ENCODE data around the gene BMP7. TPM values are rescaled to one million over a fixed set of nuclear protein-coding genes. Genes with fewer than 3 reads are reported as not detected.

Gene BMP7
- total and polyA plus RNA-seq, 2 of the 13 experiments (the other 11 are each of a cell fraction or from before 2014, with no cell fraction given): not detected

DNA sequence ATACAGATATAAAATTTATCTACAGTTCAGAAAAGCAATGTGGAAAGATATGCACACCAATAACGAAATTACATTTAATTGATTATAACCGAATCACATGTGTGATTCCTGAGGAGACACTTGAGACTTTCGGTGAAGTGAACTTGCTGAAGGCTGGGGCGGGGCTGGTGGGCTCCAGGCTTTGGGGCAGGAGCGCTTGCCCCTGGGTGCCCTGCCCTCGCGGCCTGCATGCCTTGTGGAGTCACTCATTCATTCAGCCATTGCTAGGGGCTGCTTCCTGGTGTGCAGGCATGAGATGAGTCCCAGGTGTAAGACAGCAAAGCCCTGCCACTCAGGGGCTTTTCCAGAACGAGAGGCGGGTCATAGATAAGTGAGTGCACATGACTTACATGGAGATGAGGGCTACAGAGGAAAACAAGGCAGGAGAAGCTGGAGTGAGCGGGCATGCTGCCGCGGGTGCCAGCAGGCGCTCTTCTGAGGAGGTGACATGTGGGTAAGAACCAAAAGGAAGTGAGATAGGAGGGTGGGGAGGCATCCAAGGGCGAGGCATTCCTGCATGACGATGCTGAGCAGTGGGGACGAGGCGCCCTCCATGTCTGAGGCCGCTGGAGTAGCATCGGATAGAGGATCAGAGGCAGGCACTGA is 88.7 kb downstream of the BMP7 start:
- H3K4me1 ChIP-seq (ENCODE audit: insufficient read depth, low read length): no peaks in the 10 kb centered on the region
- ChIA-PET CTCF (ENCODE audit: low intra/inter-chr PET ratio, low total read pairs) (no interaction called here), POLR2A (no interaction called here)
- DNase-seq (ENCODE audit: low spot score) (no peak), FAIRE-seq (no peak), ATAC-seq (no peak)
- H3K4me2 ChIP-seq (ENCODE audit: low read depth, low read length): no peak overlapping the region
- no peak overlapping the region for H3K27ac ChIP-seq (ENCODE audit: extremely low read length, insufficient read depth, low read length)
- H4K20me1 ChIP-seq (ENCODE audit: insufficient read depth, low read length): 0 out of 2 replicates have a peak, but pooled peaks cover 2% of the 10 kb centered on the region
- intact Hi-C loops (cut with micrococcal nuclease; ENCODE audit: unreplicated experiment) (no loop called here), in situ Hi-C loops (cut with HindIII; ENCODE audit: extremely low pct_ligation_motif_present, low pct_unique_long_range_greater_than_20kb) (no loop called here)
- H3K27me3 ChIP-seq (ENCODE audit: control insufficient read depth in 1 of 2, insufficient read depth in 2 of 2, low read length in 2 of 2): peaks cover 15 to 53% of the 10 kb centered on the region in 2 experiments; a peak in 4 of 5 replicates
- 47% methylated on average over 19 of the region's 19 CpGs for WGBS (ENCODE audit: low lambda C conversion rate)
- H3K4me3 ChIP-seq (replicated peaks in 1 of 3; ENCODE audit: insufficient read depth in 1 of 3, low read depth in 2 of 3, low read length in 3 of 3): no peak overlapping the region
- H3K79me2 ChIP-seq (ENCODE audit: insufficient read depth, low read length): no peaks in the 10 kb centered on the region
- H2AFZ ChIP-seq (ENCODE audit: low read length): no peak overlapping the region
- TF ChIP-seq ETV6 (CRISPR knock-in tag; conservative IDR thresholded peaks at IDR 0.05): no peak
- no peak for TF ChIP-seq HOXA7 (CRISPR knock-in tag; IDR thresholded peaks at IDR 0.05)
- TF ChIP-seq, protein P1, sequence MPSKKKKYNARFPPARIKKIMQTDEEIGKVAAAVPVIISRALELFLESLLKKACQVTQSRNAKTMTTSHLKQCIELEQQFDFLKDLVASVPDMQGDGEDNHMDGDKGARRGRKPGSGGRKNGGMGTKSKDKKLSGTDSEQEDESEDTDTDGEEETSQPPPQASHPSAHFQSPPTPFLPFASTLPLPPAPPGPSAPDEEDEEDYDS (CRISPR knock-in tag; IDR thresholded peaks at IDR 0.05): no peak
- no peaks in the 10 kb centered on the region for H3K9me3 ChIP-seq (ENCODE audit: low read length)
- H3K9ac ChIP-seq (ENCODE audit: insufficient read depth, low read depth, low read length): no peak overlapping the region
- no TSS peak for BruUV-seq (replicated peaks)
- H3K36me3 ChIP-seq (replicated peaks in 1 of 2; ENCODE audit: control insufficient read depth in 1 of 2, insufficient read depth in 2 of 2, low read length in 2 of 2): no peaks in the 10 kb centered on the region

- WGBS (ENCODE audit: low lambda C conversion rate): 14% methylated on average over 2 of the region's 2 CpGs
- Histone ChIP-seq H3K27me3 (ENCODE audit: control insufficient read depth in 1 of 2, insufficient read depth in 2 of 2, low read length in 2 of 2) (peaks cover 13 to 45% of the 10 kb centered on the region in 2 experiments; a peak in 4 of 5 replicates), H3K9ac (ENCODE audit: insufficient read depth, low read depth, low read length) (no peak overlapping the region), H2AFZ (ENCODE audit: low read length) (no peak overlapping the region), H3K4me3 (replicated peaks in 1 of 3; ENCODE audit: insufficient read depth in 1 of 3, low read depth in 2 of 3, low read length in 3 of 3) (no peak overlapping the region), H3K9me3 (ENCODE audit: low read length) (no peaks in the 10 kb centered on the region), H3K36me3 (replicated peaks in 1 of 2; ENCODE audit: control insufficient read depth in 1 of 2, insufficient read depth in 2 of 2, low read length in 2 of 2) (no peaks in the 10 kb centered on the region), H3K27ac (ENCODE audit: extremely low read length, insufficient read depth, low read length) (no peak overlapping the region), H4K20me1 (ENCODE audit: insufficient read depth, low read length) (0 out of 2 replicates have a peak, but pooled peaks cover 2% of the 10 kb centered on the region), H3K79me2 (ENCODE audit: insufficient read depth, low read length) (no peaks in the 10 kb centered on the region), H3K4me2 (ENCODE audit: low read depth, low read length) (no peak overlapping the region), H3K4me1 (ENCODE audit: insufficient read depth, low read length) (no peaks in the 10 kb centered on the region)
- ChIA-PET CTCF (ENCODE audit: low intra/inter-chr PET ratio, low total read pairs) (no interaction called here), POLR2A (no interaction called here)
- DNase-seq (ENCODE audit: low spot score): no peak
- BruUV-seq (replicated peaks): no TSS peak
- no peak for TF ChIP-seq GTF2F1 (IDR thresholded peaks at IDR 0.05; ENCODE audit: low read length)
- TF ChIP-seq ZFAT (CRISPR knock-in tag; conservative IDR thresholded peaks at IDR 0.05): no peak
- no peak for TF ChIP-seq CBX1 (IDR thresholded peaks at IDR 0.05; ENCODE audit: low read depth)
- TF ChIP-seq NR2F6 (IDR thresholded peaks at IDR 0.05): no peak
- no peak for TF ChIP-seq NR2F6 (CRISPR knock-in tag; IDR thresholded peaks at IDR 0.05)
- no peak for TF ChIP-seq ZBTB3 (CRISPR knock-in tag; IDR thresholded peaks at IDR 0.05; ENCODE audit: borderline replicate concordance, low read depth)
- TF ChIP-seq MAFF (IDR thresholded peaks at IDR 0.05; ENCODE audit: low read depth, low read length): no peak
- no peak for TF ChIP-seq ADNP (CRISPR knock-in tag; IDR thresholded peaks at IDR 0.05)
- no peak for TF ChIP-seq ZNF605 (CRISPR knock-in tag; IDR thresholded peaks at IDR 0.05)
- no peak for TF ChIP-seq ZNF790 (CRISPR knock-in tag; IDR thresholded peaks at IDR 0.05; ENCODE audit: borderline replicate concordance)
- TF ChIP-seq ZNF556 (CRISPR knock-in tag; IDR thresholded peaks at IDR 0.05; ENCODE audit: borderline replicate concordance): no peak
- TF ChIP-seq, protein P2, sequence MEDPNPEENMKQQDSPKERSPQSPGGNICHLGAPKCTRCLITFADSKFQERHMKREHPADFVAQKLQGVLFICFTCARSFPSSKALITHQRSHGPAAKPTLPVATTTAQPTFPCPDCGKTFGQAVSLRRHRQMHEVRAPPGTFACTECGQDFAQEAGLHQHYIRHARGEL (CRISPR knock-in tag; IDR thresholded peaks at IDR 0.05): no peak
- TF ChIP-seq ZMYM3 (CRISPR knock-in tag; IDR thresholded peaks at IDR 0.05): no peak
- no peak for TF ChIP-seq SRSF9 (IDR thresholded peaks at IDR 0.05; ENCODE audit: borderline replicate concordance, insufficient read depth, low read depth, low read length, poor library complexity, severe bottlenecking)
- no peak for TF ChIP-seq ZNF704 (CRISPR knock-in tag; IDR thresholded peaks at IDR 0.05; ENCODE audit: borderline replicate concordance)
- no peak for ATAC-seq
- no peak for FAIRE-seq
- in situ Hi-C loops (cut with HindIII; ENCODE audit: extremely low pct_ligation_motif_present, low pct_unique_long_range_greater_than_20kb): no loop called here
- intact Hi-C loops (cut with micrococcal nuclease; ENCODE audit: unreplicated experiment): no loop called here
Measured at GRCh38 chr20:57176842-57177241, 89.6 kb downstream of the BMP7 start.
